HepG2 (cell line): Measurements from ENCODE around the gene DENND11. TPM values are rescaled to one million over a fixed set of nuclear protein-coding genes. Genes with fewer than 3 reads are reported as not detected.

Experiments used
- ATAC-seq: fragments of 200-7000 bp; cut with Tn5 transposase; 3 replicates; pipeline ENCODE4 v1.9.1; 2020; ENCODE audit warnings: mild to moderate bottlenecking, moderate library complexity
- BruUV-seq: library from RNA; stranded (reverse); fragments of 400-500 nt; replicated peaks from 2 replicates; lab custom pipeline; 2021; lab: Mats Ljungman, UMichigan
- CTCF ChIA-PET: fragments of 300-600 bp; formaldehyde crosslinking; extraction: SDS; loops from one replicate; lab custom pipeline; 2021; ENCODE audit warnings: low total read pairs, inconsistent platforms, low intra/inter-chr PET ratio; lab: Yijun Ruan, JAX
- POLR2A ChIA-PET: fragments of 350-600 bp; sonication (Branson Sonifier 250); formaldehyde crosslinking; loops from one replicate; lab custom pipeline; 2020; ENCODE audit warnings: antibody characterized with exemption, inconsistent platforms; lab: Yijun Ruan, JAX
- DNase-seq: peaks from one replicate; pipeline ENCODE4 v3.0.0-alpha.2; 2015; ENCODE audit warnings: low spot score
- FAIRE-seq: peaks from 3 replicates; lab custom pipeline; 2011; peaks lifted over from hg19 to GRCh38; lab: Jason Lieb, UNC
- H2AFZ ChIP-seq: one replicate; pipeline ENCODE4 v1.6.1; 2011; ENCODE audit warnings: low read length, inconsistent platforms
- H3K27ac ChIP-seq: fragments of 300-600 bp; 3 replicates; pipeline ENCODE4 v1.8.0; 2011; ENCODE audit warnings: mixed run types, mild to moderate bottlenecking, mixed read lengths, low read length, inconsistent platforms; ENCODE audit not compliant: insufficient read depth; ENCODE audit errors: extremely low read length
- H3K27me3 ChIP-seq, 2 experiments: fragments of 200-600 bp in 1 of 2; 2 replicates in 1 of 2; 3 replicates in 1 of 2; pipeline versions ENCODE4 v1.6.0 to v1.8.0; 2011; ENCODE audit warnings: low read length in 2 of 2, mild to moderate bottlenecking in 2 of 2, moderate library complexity in 2 of 2, inconsistent platforms in 1 of 2; ENCODE audit not compliant: insufficient read depth in 2 of 2, control insufficient read depth in 1 of 2
- H3K36me3 ChIP-seq, 2 experiments: fragments of 200-600 bp in 1 of 2; replicated peaks in 1 of 2; 2 replicates in 1 of 2; 3 replicates in 1 of 2; pipeline versions ENCODE4 v1.5.1 to v1.8.0; 2011; ENCODE audit warnings: low read length in 2 of 2, inconsistent platforms in 1 of 2; ENCODE audit not compliant: insufficient read depth in 2 of 2, control insufficient read depth in 1 of 2
- H3K4me1 ChIP-seq: 2 replicates; pipeline ENCODE4 v1.5.1; 2012; ENCODE audit warnings: low read length, inconsistent platforms; ENCODE audit not compliant: insufficient read depth
- H3K4me2 ChIP-seq: 2 replicates; pipeline ENCODE4 v1.6.0; 2011; ENCODE audit warnings: low read depth, low read length, inconsistent platforms
- H3K4me3 ChIP-seq, 3 experiments: fragments of 200-600 bp in 1 of 3; sonication (generic), shearing (Covaris generic) in 1 of 3; replicated peaks in 1 of 3; 2 replicates each; pipeline ENCODE4 v1.5.1; 2011 to 2016; ENCODE audit warnings: low read length in 3 of 3, inconsistent platforms in 2 of 3, low read depth in 2 of 3, mild to moderate bottlenecking in 2 of 3, control low read depth in 1 of 3, mixed read lengths in 1 of 3; ENCODE audit not compliant: insufficient read depth in 1 of 3
- H3K79me2 ChIP-seq: one replicate; pipeline ENCODE4 v1.6.1; 2011; ENCODE audit warnings: low read length, inconsistent platforms; ENCODE audit not compliant: insufficient read depth
- H3K9ac ChIP-seq: 2 replicates; pipeline ENCODE4 v1.6.0; 2011; ENCODE audit warnings: mild to moderate bottlenecking, low read depth, low read length, inconsistent platforms; ENCODE audit not compliant: insufficient read depth
- H3K9me3 ChIP-seq: 2 replicates; pipeline ENCODE4 v1.5.1; 2012; ENCODE audit warnings: mild to moderate bottlenecking, low read length
- H4K20me1 ChIP-seq: 2 replicates; pipeline ENCODE4 v1.6.0; 2011; ENCODE audit warnings: inconsistent platforms, mild to moderate bottlenecking, low read length, moderate library complexity; ENCODE audit not compliant: insufficient read depth
- ESRRA ChIP-seq: sonication (generic); formaldehyde crosslinking; IDR thresholded peaks from 2 replicates; pipeline ENCODE4 v1.5.1; 2020; ENCODE audit warnings: mild to moderate bottlenecking, low read depth, missing genetic modification reagents
- MBD4 ChIP-seq: IDR thresholded peaks from 2 replicates; pipeline ENCODE4 v1.6.1; 2012; ENCODE audit warnings: low read length, inconsistent platforms, borderline replicate concordance
- PPARG ChIP-seq: conservative IDR thresholded peaks from 2 replicates; pipeline ENCODE4 v1.6.1; 2016; ENCODE audit warnings: missing biosample characterization, missing genetic modification reagents
- TMF1 ChIP-seq: sonication (generic); formaldehyde crosslinking; IDR thresholded peaks from 2 replicates; pipeline ENCODE4 v1.8.1; 2022; ENCODE audit warnings: low read depth, missing genetic modification reagents
- ZNF264 ChIP-seq: sonication (generic); formaldehyde crosslinking; IDR thresholded peaks from 2 replicates; pipeline ENCODE4 v1.4.0; 2020; ENCODE audit warnings: missing genetic modification reagents
- ZNF879 ChIP-seq: sonication (generic); formaldehyde crosslinking; IDR thresholded peaks from 2 replicates; pipeline ENCODE4 v1.8.1; 2023; ENCODE audit warnings: missing genetic modification reagents
- ZSCAN25 ChIP-seq: sonication (generic); formaldehyde crosslinking; IDR thresholded peaks from 2 replicates; pipeline ENCODE4 v1.8.0; 2022; ENCODE audit warnings: mild to moderate bottlenecking, missing genetic modification reagents
- WGBS: methylation state at CpG from one replicate; pipeline ENCODE4 v1.1.6; 2017; ENCODE audit warnings: low lambda C conversion rate; 5-methylcytosine and 5-hydroxymethylcytosine counted together
- in situ Hi-C: cut with HindIII; loops from 2 replicates; pipeline ENCODE4 v1.10.0; 2017; ENCODE audit warnings: low pct_unique_long_range_greater_than_20kb; ENCODE audit not compliant: extremely low pct_ligation_motif_present
- intact Hi-C: fragments of 100-400 bp; cut with micrococcal nuclease; formaldehyde crosslinking; loops from one replicate; pipeline ENCODE4 v1.10.0; 2022; ENCODE audit not compliant: unreplicated experiment
- polyA plus RNA-seq, 8 experiments: library from polyadenylated mRNA; depleted of rRNA in 3 of 8; stranded (reverse) in 7 of 8; unstranded in 1 of 8; fragments of >200 nt; fragmentation: Illumina TruSeq in 4 of 8; extraction: Trizol in 4 of 8; gene quantifications; 2 replicates each; pipeline versions ENCODE4 v1.2.1 to v1.2.3, GENCODE V29; 2011 to 2016; ENCODE audit warnings: low read depth in 4 of 8, missing spikeins in 1 of 8, mixed read lengths in 1 of 8; ENCODE audit not compliant: insufficient read depth in 1 of 8
- total RNA-seq, 5 experiments: library from RNA; depleted of rRNA; stranded (reverse); fragments of >200 nt; fragmentation: Illumina TruSeq; extraction: Trizol; gene quantifications; 2 replicates each; pipeline ENCODE4 v1.2.3, GENCODE V29; 2016; ENCODE audit warnings: low read depth in 1 of 5
- TF ChIP-seq, protein P1 (sequence below): sonication (generic); formaldehyde crosslinking; IDR thresholded peaks from 2 replicates; pipeline ENCODE4 v1.8.0; 2022; ENCODE audit warnings: mild to moderate bottlenecking, missing genetic modification reagents, moderate library complexity
- TF ChIP-seq, protein P2 (sequence below): sonication (generic); formaldehyde crosslinking; IDR thresholded peaks from 2 replicates; pipeline ENCODE4 v1.8.0; 2022; ENCODE audit warnings: missing genetic modification reagents, mild to moderate bottlenecking, inconsistent platforms, borderline replicate concordance
- TF ChIP-seq, protein P3 (sequence below): sonication (generic); formaldehyde crosslinking; IDR thresholded peaks from 2 replicates; pipeline ENCODE4 v1.8.1; 2023; ENCODE audit warnings: mild to moderate bottlenecking, inconsistent platforms, moderate library complexity, missing genetic modification reagents, borderline replicate concordance

DENND11 gene
- total and polyA plus RNA-seq, 2 of the 13 experiments (the other 11 are each of a cell fraction or from before 2014, with no cell fraction given), result 7.1 to 10.5 TPM

DNA sequence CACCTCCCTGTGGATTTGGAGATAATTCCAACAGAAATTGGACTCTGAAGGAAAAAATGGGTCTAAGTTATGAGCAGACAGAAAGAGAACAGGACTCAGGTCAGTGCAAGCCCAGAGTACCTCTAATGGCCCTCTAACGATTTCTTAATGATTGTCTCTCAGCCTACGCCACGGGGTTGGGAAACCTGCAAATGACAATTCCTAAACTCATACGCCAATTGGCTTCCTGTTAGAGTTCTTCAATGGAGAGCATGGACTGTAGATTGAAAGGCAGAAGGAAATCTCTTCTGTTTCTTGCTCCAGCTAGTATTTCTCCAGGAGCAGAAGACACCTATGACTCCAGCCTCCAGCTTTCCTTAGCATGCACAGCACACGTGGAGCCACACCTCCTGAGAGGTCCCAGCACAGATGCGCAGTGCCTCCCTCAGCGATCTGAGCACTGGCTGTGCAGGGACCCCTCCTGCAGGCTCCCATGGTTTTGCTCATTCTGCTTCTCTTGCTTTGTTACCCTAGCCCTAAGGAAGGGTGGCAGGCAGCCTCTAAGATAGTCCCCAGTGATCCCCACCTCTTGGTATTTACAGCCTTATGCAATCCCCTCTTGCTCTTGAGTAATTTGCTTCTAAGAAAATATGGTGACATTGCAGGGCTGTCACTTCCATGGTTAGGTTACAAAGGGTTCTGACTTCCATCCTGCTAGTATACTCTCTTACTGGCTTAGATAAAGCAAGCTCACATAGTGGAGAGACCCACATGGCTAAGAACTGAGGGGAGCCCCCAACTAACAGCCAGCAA is 30.1 kb downstream of the DENND11 start:
- ChIA-PET CTCF (no interaction called here), POLR2A (no interaction called here)
- Histone ChIP-seq H2AFZ (no peak overlapping the region), H3K9me3 (no peaks in the 10 kb centered on the region), H3K9ac (no peak overlapping the region), H4K20me1 (no peaks in the 10 kb centered on the region), H3K4me3 (no peak overlapping the region), H3K4me1 (no peaks in the 10 kb centered on the region), H3K27me3 (no peaks in the 10 kb centered on the region), H3K4me2 (no peak overlapping the region), H3K36me3 (peaks cover 1 to 7% of the 10 kb centered on the region in 2 experiments; a peak in 1 of 5 replicates), H3K27ac (no peak overlapping the region), H3K79me2 (no peaks in the 10 kb centered on the region)
- TF ChIP-seq, protein P1, sequence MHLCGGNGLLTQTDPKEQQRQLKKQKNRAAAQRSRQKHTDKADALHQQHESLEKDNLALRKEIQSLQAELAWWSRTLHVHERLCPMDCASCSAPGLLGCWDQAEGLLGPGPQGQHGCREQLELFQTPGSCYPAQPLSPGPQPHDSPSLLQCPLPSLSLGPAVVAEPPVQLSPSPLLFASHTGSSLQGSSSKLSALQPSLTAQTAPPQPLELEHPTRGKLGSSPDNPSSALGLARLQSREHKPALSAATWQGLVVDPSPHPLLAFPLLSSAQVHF (CRISPR knock-in tag), result no peak
- no peak for TF ChIP-seq TMF1 (CRISPR knock-in tag)
- TF ChIP-seq ESRRA (CRISPR knock-in tag), result no peak
- TF ChIP-seq MBD4, result no peak
- DNase-seq, result no peak
- no peak for FAIRE-seq
- intact Hi-C loops, result no loop called here
- BruUV-seq, result no TSS peak
- no peak for ATAC-seq
- in situ Hi-C loops, result no loop called here
- WGBS, result 85% methylated on average over 7 of the region's 7 CpGs

DNA sequence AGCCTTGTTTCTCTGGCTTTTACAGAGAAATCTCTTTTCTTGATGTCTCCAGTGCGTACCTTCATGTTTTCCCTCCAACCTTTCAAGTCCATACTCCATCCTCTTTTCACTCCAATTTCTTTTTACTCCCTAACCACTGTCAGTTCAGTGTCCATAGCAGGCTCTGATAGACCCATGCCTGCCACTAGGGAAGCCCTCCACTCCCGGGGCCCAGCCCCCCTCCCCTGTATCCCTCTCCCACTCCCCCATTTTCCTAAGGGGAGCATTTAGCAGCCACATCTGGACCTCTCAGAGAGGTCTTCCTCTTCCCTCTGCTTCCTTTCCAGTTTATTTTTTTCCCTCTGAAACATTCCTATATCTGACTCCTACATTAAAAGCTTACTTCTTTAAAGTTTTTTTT is 33.1 kb downstream of the DENND11 start:
- no peaks in the 10 kb centered on the region for H3K9me3 ChIP-seq
- BruUV-seq, result no TSS peak
- no peak for FAIRE-seq
- in situ Hi-C loops (no loop called here), intact Hi-C loops (no loop called here)
- H2AFZ ChIP-seq, result no peak overlapping the region
- H3K4me1 ChIP-seq, result peaks cover 7% of the 10 kb centered on the region; the same call in 1 of the 2 replicates
- peaks cover 4 to 18% of the 10 kb centered on the region in 2 experiments; a peak in 3 of 5 replicates for H3K36me3 ChIP-seq
- H3K27me3 ChIP-seq, result no peaks in the 10 kb centered on the region
- H4K20me1 ChIP-seq, result no peaks in the 10 kb centered on the region
- 95% methylated on average over 2 of the region's 2 CpGs for WGBS
- H3K79me2 ChIP-seq, result no peaks in the 10 kb centered on the region
- no peak overlapping the region for H3K4me2 ChIP-seq
- no peak overlapping the region for H3K4me3 ChIP-seq
- ChIA-PET CTCF (no interaction called here), POLR2A (no interaction called here)
- no peak overlapping the region for H3K27ac ChIP-seq
- H3K9ac ChIP-seq, result no peak overlapping the region
- no peak for ATAC-seq
- no peak for DNase-seq
- TF ChIP-seq, protein P2, sequence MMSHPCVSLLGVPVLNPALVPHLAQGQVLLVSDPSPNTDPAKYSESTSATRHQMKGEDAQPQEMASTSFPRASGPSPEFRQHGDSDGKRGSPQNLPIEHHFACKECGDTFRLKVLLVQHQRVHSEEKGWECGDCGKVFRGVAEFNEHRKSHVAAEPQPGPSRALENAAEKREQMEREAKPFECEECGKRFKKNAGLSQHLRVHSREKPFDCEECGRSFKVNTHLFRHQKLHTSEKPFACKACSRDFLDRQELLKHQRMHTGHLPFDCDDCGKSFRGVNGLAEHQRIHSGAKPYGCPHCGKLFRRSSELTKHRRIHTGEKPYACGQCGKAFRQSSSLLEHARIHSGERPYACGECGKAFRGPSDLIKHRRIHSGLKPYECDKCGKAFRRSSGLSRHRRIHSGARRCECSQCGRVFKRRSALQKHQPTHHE, result no peak
- TF ChIP-seq PPARG (CRISPR knock-in tag), result no peak
- TF ChIP-seq ZNF264, result no peak
- TF ChIP-seq ZNF879, result no peak
- no peak for TF ChIP-seq ZSCAN25 (CRISPR knock-in tag)
- TF ChIP-seq, protein P3, sequence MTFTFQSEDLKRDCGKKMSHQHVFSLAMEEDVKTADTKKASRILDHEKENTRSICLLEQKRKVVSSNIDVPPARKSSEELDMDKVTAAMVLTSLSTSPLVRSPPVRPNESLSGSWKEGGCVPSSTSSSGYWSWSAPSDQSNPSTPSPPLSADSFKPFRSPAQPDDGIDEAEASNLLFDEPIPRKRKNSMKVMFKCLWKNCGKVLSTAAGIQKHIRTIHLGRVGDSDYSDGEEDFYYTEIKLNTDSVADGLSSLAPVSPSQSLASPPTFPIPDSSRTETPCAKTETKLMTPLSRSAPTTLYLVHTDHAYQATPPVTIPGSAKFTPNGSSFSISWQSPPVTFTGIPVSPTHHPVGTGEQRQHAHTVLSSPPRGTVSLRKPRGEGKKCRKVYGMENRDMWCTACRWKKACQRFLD, result no peak
